SK-N-SH (cell line): ENCODE data around the gene DLGAP5.

Source experiments
- EP300 ChIP-seq, 2 experiments: IDR thresholded peaks; 2 replicates each; pipeline versions ENCODE4 v1.4.0 to v1.6.1; 2012; ENCODE audit warnings: borderline replicate concordance in 1 of 2, low read depth in 1 of 2, low read length in 1 of 2
- JUND ChIP-seq: IDR thresholded peaks from 2 replicates; pipeline ENCODE4 v1.4.0; 2012
- MXI1 ChIP-seq: IDR thresholded peaks from 2 replicates; pipeline ENCODE4 v1.6.1; 2012; ENCODE audit warnings: mild to moderate bottlenecking, low read depth, low read length, improper control_type of control experiment
- POLR2AphosphoS5 ChIP-seq: IDR thresholded peaks from 2 replicates; pipeline ENCODE4 v1.6.1; 2012; ENCODE audit warnings: low read depth, low read length
- RAD21 ChIP-seq: IDR thresholded peaks from 2 replicates; pipeline ENCODE4 v1.6.1; 2012; ENCODE audit warnings: mild to moderate bottlenecking, low read length
- REST ChIP-seq: IDR thresholded peaks from 2 replicates; pipeline ENCODE4 v1.6.1; 2012; ENCODE audit warnings: mild to moderate bottlenecking, low read depth, low read length, moderate library complexity
- RXRA ChIP-seq: IDR thresholded peaks from 2 replicates; pipeline ENCODE4 v1.4.0; 2012; ENCODE audit warnings: low read depth, mild to moderate bottlenecking, borderline replicate concordance
- SMC3 ChIP-seq: IDR thresholded peaks from 2 replicates; pipeline ENCODE4 v1.6.1; 2012; ENCODE audit warnings: low read depth, low read length, improper control_type of control experiment
- YY1 ChIP-seq: IDR thresholded peaks from 2 replicates; pipeline ENCODE4 v1.4.0; 2012; ENCODE audit warnings: low read depth, mild to moderate bottlenecking
- TF ChIP-seq, protein P1 (sequence below): fragments of 200-600 bp; sonication (generic); IDR thresholded peaks from 2 replicates; pipeline ENCODE4 v1.6.1; 2017; ENCODE audit warnings: antibody characterized with exemption, mild to moderate bottlenecking, moderate library complexity
- TF ChIP-seq, protein P2 (sequence below): IDR thresholded peaks from 2 replicates; pipeline ENCODE4 v1.4.0; 2012; ENCODE audit warnings: low read depth, borderline replicate concordance
- TF ChIP-seq, protein P3 (sequence below): IDR thresholded peaks from 2 replicates; pipeline ENCODE4 v1.4.0; 2012; ENCODE audit warnings: low read depth
- TF ChIP-seq, protein P4 (sequence below): IDR thresholded peaks from 2 replicates; pipeline ENCODE4 v1.4.0; 2012; ENCODE audit warnings: low read depth, borderline replicate concordance
- TF ChIP-seq, protein P5 (sequence below): fragments of 150-350 bp; IDR thresholded peaks from 2 replicates; pipeline ENCODE4 v1.6.1; 2017; ENCODE audit warnings: antibody characterized with exemption, low read length, low read depth, borderline replicate concordance

DNA sequence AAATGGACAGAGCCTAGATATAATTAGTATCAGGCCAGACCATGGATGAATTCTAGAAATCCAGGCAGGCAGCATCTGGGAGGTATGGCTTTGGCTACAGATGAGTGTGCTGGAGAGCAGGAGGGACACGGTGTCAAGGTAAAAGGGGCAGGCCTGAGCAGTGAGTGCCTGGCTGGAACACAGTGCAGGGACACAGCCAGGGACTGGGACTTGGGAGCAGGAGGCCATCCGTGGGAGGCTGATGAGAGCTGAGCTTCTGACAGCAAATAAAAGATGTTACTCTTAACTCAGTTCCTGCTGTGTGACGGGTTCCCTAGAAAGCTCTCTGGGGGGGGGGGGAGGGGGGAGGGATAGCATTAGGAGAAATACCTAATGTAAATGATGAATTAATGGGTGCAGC lies 75.9 kb downstream of the DLGAP5 start:
- TF ChIP-seq EP300 (IDR thresholded peaks at IDR 0.05; ENCODE audit: borderline replicate concordance in 1 of 2, low read depth in 1 of 2, low read length in 1 of 2) (no peak), JUND (no peak), RAD21 (no peak), POLR2AphosphoS5 (no peak), RXRA (no peak), SMC3 (no peak), YY1 (no peak), REST (no peak), MXI1 (no peak)
- TF ChIP-seq, protein P1, sequence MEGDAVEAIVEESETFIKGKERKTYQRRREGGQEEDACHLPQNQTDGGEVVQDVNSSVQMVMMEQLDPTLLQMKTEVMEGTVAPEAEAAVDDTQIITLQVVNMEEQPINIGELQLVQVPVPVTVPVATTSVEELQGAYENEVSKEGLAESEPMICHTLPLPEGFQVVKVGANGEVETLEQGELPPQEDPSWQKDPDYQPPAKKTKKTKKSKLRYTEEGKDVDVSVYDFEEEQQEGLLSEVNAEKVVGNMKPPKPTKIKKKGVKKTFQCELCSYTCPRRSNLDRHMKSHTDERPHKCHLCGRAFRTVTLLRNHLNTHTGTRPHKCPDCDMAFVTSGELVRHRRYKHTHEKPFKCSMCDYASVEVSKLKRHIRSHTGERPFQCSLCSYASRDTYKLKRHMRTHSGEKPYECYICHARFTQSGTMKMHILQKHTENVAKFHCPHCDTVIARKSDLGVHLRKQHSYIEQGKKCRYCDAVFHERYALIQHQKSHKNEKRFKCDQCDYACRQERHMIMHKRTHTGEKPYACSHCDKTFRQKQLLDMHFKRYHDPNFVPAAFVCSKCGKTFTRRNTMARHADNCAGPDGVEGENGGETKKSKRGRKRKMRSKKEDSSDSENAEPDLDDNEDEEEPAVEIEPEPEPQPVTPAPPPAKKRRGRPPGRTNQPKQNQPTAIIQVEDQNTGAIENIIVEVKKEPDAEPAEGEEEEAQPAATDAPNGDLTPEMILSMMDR, result no peak
- TF ChIP-seq, protein P2, sequence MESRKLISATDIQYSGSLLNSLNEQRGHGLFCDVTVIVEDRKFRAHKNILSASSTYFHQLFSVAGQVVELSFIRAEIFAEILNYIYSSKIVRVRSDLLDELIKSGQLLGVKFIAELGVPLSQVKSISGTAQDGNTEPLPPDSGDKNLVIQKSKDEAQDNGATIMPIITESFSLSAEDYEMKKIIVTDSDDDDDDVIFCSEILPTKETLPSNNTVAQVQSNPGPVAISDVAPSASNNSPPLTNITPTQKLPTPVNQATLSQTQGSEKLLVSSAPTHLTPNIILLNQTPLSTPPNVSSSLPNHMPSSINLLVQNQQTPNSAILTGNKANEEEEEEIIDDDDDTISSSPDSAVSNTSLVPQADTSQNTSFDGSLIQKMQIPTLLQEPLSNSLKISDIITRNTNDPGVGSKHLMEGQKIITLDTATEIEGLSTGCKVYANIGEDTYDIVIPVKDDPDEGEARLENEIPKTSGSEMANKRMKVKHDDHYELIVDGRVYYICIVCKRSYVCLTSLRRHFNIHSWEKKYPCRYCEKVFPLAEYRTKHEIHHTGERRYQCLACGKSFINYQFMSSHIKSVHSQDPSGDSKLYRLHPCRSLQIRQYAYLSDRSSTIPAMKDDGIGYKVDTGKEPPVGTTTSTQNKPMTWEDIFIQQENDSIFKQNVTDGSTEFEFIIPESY, result no peak
- TF ChIP-seq, protein P3, sequence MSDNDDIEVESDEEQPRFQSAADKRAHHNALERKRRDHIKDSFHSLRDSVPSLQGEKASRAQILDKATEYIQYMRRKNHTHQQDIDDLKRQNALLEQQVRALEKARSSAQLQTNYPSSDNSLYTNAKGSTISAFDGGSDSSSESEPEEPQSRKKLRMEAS, result no peak
- TF ChIP-seq, protein P4, sequence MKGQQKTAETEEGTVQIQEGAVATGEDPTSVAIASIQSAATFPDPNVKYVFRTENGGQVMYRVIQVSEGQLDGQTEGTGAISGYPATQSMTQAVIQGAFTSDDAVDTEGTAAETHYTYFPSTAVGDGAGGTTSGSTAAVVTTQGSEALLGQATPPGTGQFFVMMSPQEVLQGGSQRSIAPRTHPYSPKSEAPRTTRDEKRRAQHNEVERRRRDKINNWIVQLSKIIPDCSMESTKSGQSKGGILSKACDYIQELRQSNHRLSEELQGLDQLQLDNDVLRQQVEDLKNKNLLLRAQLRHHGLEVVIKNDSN, result no peak
- TF ChIP-seq, protein P5, sequence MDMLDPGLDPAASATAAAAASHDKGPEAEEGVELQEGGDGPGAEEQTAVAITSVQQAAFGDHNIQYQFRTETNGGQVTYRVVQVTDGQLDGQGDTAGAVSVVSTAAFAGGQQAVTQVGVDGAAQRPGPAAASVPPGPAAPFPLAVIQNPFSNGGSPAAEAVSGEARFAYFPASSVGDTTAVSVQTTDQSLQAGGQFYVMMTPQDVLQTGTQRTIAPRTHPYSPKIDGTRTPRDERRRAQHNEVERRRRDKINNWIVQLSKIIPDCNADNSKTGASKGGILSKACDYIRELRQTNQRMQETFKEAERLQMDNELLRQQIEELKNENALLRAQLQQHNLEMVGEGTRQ, result no peak
